ENCODE results near the gene PCCA.

DNA sequence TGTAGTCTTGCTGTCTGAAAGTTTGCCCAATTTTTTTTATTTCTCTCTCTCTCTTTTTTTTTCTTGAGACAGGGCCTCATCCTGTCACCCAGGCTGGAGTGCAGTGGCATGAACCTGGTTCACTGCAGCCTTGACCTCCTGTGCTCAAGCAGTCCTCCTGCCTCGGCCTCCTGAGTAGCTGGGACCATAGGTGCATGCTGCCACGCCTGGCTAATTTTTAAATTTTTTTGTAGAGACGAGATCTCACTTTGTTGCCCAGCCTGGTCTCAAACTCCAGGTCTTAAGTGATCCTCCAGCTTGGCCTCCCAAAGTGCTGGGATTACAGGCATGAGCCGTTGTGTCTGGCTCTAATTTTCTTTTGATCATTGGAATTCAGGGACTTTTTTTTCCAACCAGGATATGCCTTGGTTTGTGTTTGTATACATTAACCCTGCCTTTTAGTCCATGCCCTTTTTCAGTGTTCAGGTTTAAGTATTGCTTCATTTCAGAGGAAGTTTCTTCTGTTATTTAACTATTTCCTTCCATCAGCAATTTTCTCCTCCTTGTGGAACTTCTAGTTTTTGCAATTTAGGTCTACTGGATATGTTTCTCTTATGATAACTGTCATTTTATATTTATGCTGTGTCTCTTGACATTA lies 201.4 kb downstream of the PCCA start:
- TF ChIP-seq CTCF (IDR thresholded peaks at IDR 0.05; ENCODE audit: borderline replicate concordance, extremely low read depth, low read length, poor library complexity, severe bottlenecking) (no peak), EZH2 (IDR thresholded peaks at IDR 0.05; ENCODE audit: borderline replicate concordance, low read depth, low read length, severe bottlenecking) (no peak)

All from DND-41 (cell line).